ENCODE measurements around the gene MCMBP.

MCMBP gene

GRCh38 chr10:119826771-119827170 lies 45.9 kb downstream of the MCMBP start:
- no peak for DNase-seq
- Histone ChIP-seq H3K27me3 (replicated peaks) (no peaks in the 10 kb centered on the region), H3K36me3 (replicated peaks) (peaks cover 39% of the 10 kb centered on the region), H3K27ac (no peak overlapping the region), H3K4me3 (ENCODE audit: low read depth, low read length) (no peak overlapping the region)
- no peak for TF ChIP-seq CTCF (IDR thresholded peaks at IDR 0.05; ENCODE audit: low read depth, low read length, missing control alignments)
- in situ Hi-C loops (cut with HindIII; ENCODE audit: low pct_ligation_motif_present, low sequenced_read_pairs) = no loop called here

GRCh38 chr10:119824299-119824698 lies 48.3 kb downstream of the MCMBP start:
- Histone ChIP-seq H3K4me3 (ENCODE audit: low read depth, low read length) (no peak overlapping the region), H3K27ac (no peak overlapping the region), H3K27me3 (replicated peaks) (no peaks in the 10 kb centered on the region), H3K36me3 (replicated peaks) (peaks cover 25% of the 10 kb centered on the region)
- DNase-seq = no peak
- in situ Hi-C loops (cut with HindIII; ENCODE audit: low pct_ligation_motif_present, low sequenced_read_pairs) = no loop called here
- no peak for TF ChIP-seq CTCF (IDR thresholded peaks at IDR 0.05; ENCODE audit: low read depth, low read length, missing control alignments)

GRCh38 chr10:119821182-119821581 lies 51.5 kb downstream of the MCMBP start:
- Histone ChIP-seq H3K36me3 (replicated peaks) (peaks cover 6% of the 10 kb centered on the region), H3K27me3 (replicated peaks) (no peaks in the 10 kb centered on the region), H3K27ac (no peak overlapping the region), H3K4me3 (ENCODE audit: low read depth, low read length) (no peak overlapping the region)
- no peak for DNase-seq
- in situ Hi-C loops (cut with HindIII; ENCODE audit: low pct_ligation_motif_present, low sequenced_read_pairs) = no loop called here
- TF ChIP-seq CTCF (IDR thresholded peaks at IDR 0.05; ENCODE audit: low read depth, low read length, missing control alignments) = no peak

- Histone ChIP-seq H3K4me3 (ENCODE audit: low read depth, low read length) (peak overlapping the region; percentile 53), H3K36me3 (replicated peaks) (peaks cover 2% of the 10 kb centered on the region), H3K27me3 (replicated peaks) (no peaks in the 10 kb centered on the region), H3K27ac (no peak overlapping the region)
- no peak for DNase-seq
- in situ Hi-C loops (cut with HindIII; ENCODE audit: low pct_ligation_motif_present, low sequenced_read_pairs) = no loop called here
- TF ChIP-seq CTCF (IDR thresholded peaks at IDR 0.05; ENCODE audit: low read depth, low read length, missing control alignments) = no peak
Measured at GRCh38 chr10:119818889-119819270, 53.8 kb downstream of the MCMBP start.

GRCh38 chr10:119817991-119818888 lies 54.4 kb downstream of the MCMBP start:
- peak; percentile 48 for DNase-seq
- TF ChIP-seq CTCF (IDR thresholded peaks at IDR 0.05; ENCODE audit: low read depth, low read length, missing control alignments) = peak; percentile 31
- Histone ChIP-seq H3K36me3 (replicated peaks) (no peaks in the 10 kb centered on the region), H3K4me3 (ENCODE audit: low read depth, low read length) (peak overlapping the region; percentile 53), H3K27me3 (replicated peaks) (no peaks in the 10 kb centered on the region), H3K27ac (no peak overlapping the region)
- in situ Hi-C loops (cut with HindIII; ENCODE audit: low pct_ligation_motif_present, low sequenced_read_pairs) = no loop called here
